Left renal cortex interstitium (tissue), 4 donors: ENCODE results near the gene UPK3BL1. TPM values are rescaled to one million over a fixed set of nuclear protein-coding genes. Genes with fewer than 3 reads are reported as not detected.
"Not testable (repeated sequence)": the region's sequence is repeated elsewhere in the genome, so short reads cannot be mapped to it uniquely, and the experiment has no call there.

Experiments used
- DNase-seq, 4 donors: peaks; one replicate each; pipeline ENCODE4 v3.0.0-alpha.2; 2013; ENCODE audit warnings: low read depth in 4 of 4, low spot score in 2 of 4, missing footprints in 1 of 4
- polyA plus RNA-seq, 4 donors: library from polyadenylated mRNA; unstranded; fragments of 120-200 nt; gene quantifications; one replicate each; pipeline ENCODE4 v1.2.1, GENCODE V29; 2013; ENCODE audit not compliant: insufficient read length in 4 of 4

The UPK3BL1 gene
- polyA plus RNA-seq, 4 donors: 8.6 to 34.8 (median 16.1) TPM

- not testable (repeated sequence) for DNase-seq
These were observed 50.0 kb downstream of the UPK3BL1 start for GRCh38 chr7:102592477-102593019.

DNA sequence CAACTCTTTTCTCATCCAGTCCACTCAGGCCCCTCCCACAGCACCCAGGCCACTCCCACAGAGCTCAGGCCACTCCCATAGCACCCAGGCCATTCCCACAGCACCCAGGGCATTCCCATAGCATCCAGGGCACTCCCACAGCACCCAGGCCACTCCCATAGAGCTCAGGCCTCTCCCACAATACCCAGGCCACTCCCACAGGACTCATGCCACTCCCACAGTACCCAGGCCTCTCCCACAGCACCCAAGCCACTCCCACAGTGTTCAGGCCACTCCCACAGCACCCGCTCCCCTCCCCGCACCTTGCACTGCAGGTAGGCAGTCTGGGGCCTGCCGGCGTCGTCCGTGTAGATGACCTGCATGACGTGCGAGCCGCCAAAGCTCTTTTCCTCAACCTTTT, 52.7 kb downstream of the UPK3BL1 start:
- not testable (repeated sequence) for DNase-seq

Other genes with a start within 250 kb of the UPK3BL1 start
- gene PRKRIP1, start 246.4 kb downstream of the UPK3BL1 start, polyA plus RNA-seq: 10 to 100 TPM; 30.2 to 46.9 (median 38.6) TPM
- gene ORAI2, start 209.2 kb downstream of the UPK3BL1 start, polyA plus RNA-seq: 10 to 100 TPM; 16.7 to 28.7 (median 22.5) TPM
- gene ALKBH4, start 177.9 kb downstream of the UPK3BL1 start, polyA plus RNA-seq: 10 to 100 TPM; 10.3 to 16.7 (median 14.6) TPM
- 10 to 100 TPM; 15.9 to 26.0 (median 23.3) TPM for gene LRWD1, start 177.8 kb downstream of the UPK3BL1 start, polyA plus RNA-seq
- gene POLR2J, start 163.9 kb downstream of the UPK3BL1 start, polyA plus RNA-seq: 10 to 100 TPM; 25.8 to 52.0 (median 34.5) TPM
- 10 to 100 TPM in 3 of 4 donors, 1 to 10 TPM in 1; 6.8 to 19.5 (median 14.9) TPM for gene RASA4B, start 125.0 kb downstream of the UPK3BL1 start, polyA plus RNA-seq
- gene UPK3BL2, start 99.1 kb downstream of the UPK3BL1 start, polyA plus RNA-seq: 10 to 100 TPM in 2 of 4 donors, 1 to 10 TPM in 2; 2.5 to 26.8 (median 13.9) TPM
- 10 to 100 TPM in 1 of 4 donors, 1 to 10 TPM in 2, under 1 TPM in 1; 0.93 to 10.5 (median 5.3) TPM for gene SPDYE2, start 91.6 kb downstream of the UPK3BL1 start, polyA plus RNA-seq
- 10 to 100 TPM; 54.8 to 94.5 (median 74.6) TPM for gene POLR2J3, start 70.2 kb downstream of the UPK3BL1 start, polyA plus RNA-seq
- gene RASA4, start 26.0 kb downstream of the UPK3BL1 start, polyA plus RNA-seq: 10 to 100 TPM; 21.3 to 69.9 (median 49.1) TPM
- 1 to 10 TPM in 2 of 4 donors, under 1 TPM in 2; 0.60 to 3.6 (median 2.0) TPM for gene SPDYE2B, start 7.5 kb upstream of the UPK3BL1 start, polyA plus RNA-seq
- gene POLR2J2, start 28.9 kb upstream of the UPK3BL1 start, polyA plus RNA-seq: 1 to 10 TPM in 3 of 4 donors, under 1 TPM in 1; 0.59 to 5.3 (median 2.9) TPM
- gene FAM185A, start 106.2 kb upstream of the UPK3BL1 start, polyA plus RNA-seq: 10 to 100 TPM in 3 of 4 donors, 1 to 10 TPM in 1; 9.3 to 13.2 (median 11.7) TPM